H1 (cell line): ENCODE results near the gene ABHD12. TPM values are rescaled to one million over a fixed set of nuclear protein-coding genes. Genes with fewer than 3 reads are reported as not detected.

Source experiments
- BACH1 ChIP-seq: IDR thresholded peaks from 2 replicates; pipeline ENCODE4 v1.6.1; 2012; ENCODE audit warnings: low read length, improper control_type of control experiment
- CHD2 ChIP-seq: IDR thresholded peaks from 2 replicates; pipeline ENCODE4 v1.6.1; 2012; ENCODE audit warnings: low read length, improper control_type of control experiment
- CHD7 ChIP-seq: fragments of 300-600 bp; sonication (generic); IDR thresholded peaks from 2 replicates; pipeline ENCODE4 v1.7.1; 2012; ENCODE audit warnings: low read length, moderate library complexity, mild to moderate bottlenecking, inconsistent platforms; ENCODE audit not compliant: insufficient replicate concordance
- CTBP2 ChIP-seq: IDR thresholded peaks from 2 replicates; pipeline ENCODE4 v1.7.0; 2011; ENCODE audit warnings: borderline replicate concordance, mild to moderate bottlenecking, moderate library complexity, mixed read lengths, low read length; ENCODE audit not compliant: insufficient read depth, insufficient read length
- GTF2F1 ChIP-seq: IDR thresholded peaks from 2 replicates; pipeline ENCODE4 v1.6.1; 2012; ENCODE audit warnings: low read depth, low read length, improper control_type of control experiment, borderline replicate concordance
- NANOG ChIP-seq: IDR thresholded peaks from 2 replicates; pipeline ENCODE4 v1.6.1; 2011; ENCODE audit warnings: low read length, low read depth, mild to moderate bottlenecking, inconsistent platforms; ENCODE audit not compliant: insufficient read depth, poor library complexity, severe bottlenecking
- RBBP5 ChIP-seq: IDR thresholded peaks from 2 replicates; pipeline ENCODE4 v1.7.1; 2012; ENCODE audit warnings: low read depth, mild to moderate bottlenecking, inconsistent platforms, low read length, moderate library complexity, borderline replicate concordance
- SAP30 ChIP-seq: fragments of 300-600 bp; sonication (generic); IDR thresholded peaks from 2 replicates; pipeline ENCODE4 v1.7.1; 2012; ENCODE audit warnings: low read length, moderate library complexity, mild to moderate bottlenecking, inconsistent platforms; ENCODE audit not compliant: insufficient read depth, insufficient replicate concordance
- SRF ChIP-seq: IDR thresholded peaks from 2 replicates; pipeline ENCODE4 v1.6.1; 2011; ENCODE audit warnings: mild to moderate bottlenecking, low read depth, low read length, moderate library complexity
- ZNF274 ChIP-seq: IDR thresholded peaks from 2 replicates; pipeline ENCODE4 v1.7.0; 2012; ENCODE audit warnings: low read length, borderline replicate concordance; ENCODE audit errors: extremely low read depth
- polyA plus RNA-seq, 7 experiments: library from polyadenylated mRNA; depleted of rRNA in 3 of 7; stranded (reverse) in 5 of 7; unstranded in 2 of 7; fragments of >200 nt in 5 of 7; fragments of 200-250 nt in 2 of 7; gene quantifications; 1 replicate in 5 of 7; 2 replicates in 1 of 7; 4 replicates in 1 of 7; pipeline versions ENCODE4 v1.2.1 to v1.2.3, GENCODE V29; 2011 to 2013; ENCODE audit warnings: missing spikeins in 2 of 7, mixed read lengths in 2 of 7
- total RNA-seq: library from RNA; stranded (reverse); fragmentation: NEBNext Ultra II Directional; extraction: Animal tissue kit (Norgen Biotek cat#: 25700); gene quantifications from 2 replicates; pipeline ENCODE4 v1.2.1, GENCODE V29; 2021

The ABHD12 gene
- total and polyA plus RNA-seq, 2 of the 8 experiments (the other 6 are each of a cell fraction or from before 2014, with no cell fraction given), result 31.3 to 59.5 TPM

GRCh38 chr20:25356271-25356933, 34.2 kb downstream of the ABHD12 start (continued):
- TF ChIP-seq CHD7 (no peak), GTF2F1 (no peak), SAP30 (no peak), BACH1 (no peak), CTBP2 (peak; percentile 85), RBBP5 (0 out of 2 replicates have a peak, but pooled peaks have one; percentile 49), ZNF274 (no peak), SRF (no peak), CHD2 (no peak), NANOG (peak; percentile 84)
